Ovary (tissue), 3 donors: ENCODE measurements around the gene DDX25.
"Not testable (repeated sequence)": the region's sequence is repeated elsewhere in the genome, so short reads cannot be mapped to it uniquely, and the experiment has no call there.

Source experiments
- POLR2A ChIP-seq: fragments of 450-650 bp; IDR thresholded peaks from one replicate; pipeline ENCODE4 v1.6.1; 2017; ENCODE audit warnings: antibody characterized with exemption, mild to moderate bottlenecking, moderate library complexity
- TF ChIP-seq, protein P1 (sequence below), 3 donors: fragments of 450-650 bp in 2 of 3; fragments of 200-600 bp in 1 of 3; IDR thresholded peaks; one replicate each; pipeline versions ENCODE4 v1.5.1 to v1.8.0; 2016 to 2022; ENCODE audit warnings: antibody characterized with exemption in 3 of 3, mild to moderate bottlenecking in 1 of 3
- donor health status: DM: no; HTN: no; CAD: no.

DNA sequence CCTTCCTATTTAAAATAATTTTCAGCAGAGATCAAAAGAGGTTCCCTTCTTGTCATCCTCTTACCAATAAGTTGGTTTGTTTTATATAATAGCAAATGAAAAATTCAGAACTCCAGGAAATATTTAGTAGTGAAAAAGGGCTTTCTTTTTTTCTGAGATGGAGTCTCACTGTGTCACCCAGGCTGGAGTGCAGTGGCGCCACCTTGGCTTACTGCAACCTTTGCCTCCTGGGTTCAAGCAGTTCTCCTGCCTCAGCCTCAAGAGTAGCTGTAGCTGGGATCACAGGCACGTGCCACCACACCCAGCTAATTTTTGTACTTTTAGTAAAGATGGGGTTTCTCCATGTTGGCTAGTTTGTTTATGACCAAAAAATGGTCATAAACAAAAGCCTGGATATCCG lies 10.3 kb downstream of the DDX25 start:
- TF ChIP-seq, protein P1, sequence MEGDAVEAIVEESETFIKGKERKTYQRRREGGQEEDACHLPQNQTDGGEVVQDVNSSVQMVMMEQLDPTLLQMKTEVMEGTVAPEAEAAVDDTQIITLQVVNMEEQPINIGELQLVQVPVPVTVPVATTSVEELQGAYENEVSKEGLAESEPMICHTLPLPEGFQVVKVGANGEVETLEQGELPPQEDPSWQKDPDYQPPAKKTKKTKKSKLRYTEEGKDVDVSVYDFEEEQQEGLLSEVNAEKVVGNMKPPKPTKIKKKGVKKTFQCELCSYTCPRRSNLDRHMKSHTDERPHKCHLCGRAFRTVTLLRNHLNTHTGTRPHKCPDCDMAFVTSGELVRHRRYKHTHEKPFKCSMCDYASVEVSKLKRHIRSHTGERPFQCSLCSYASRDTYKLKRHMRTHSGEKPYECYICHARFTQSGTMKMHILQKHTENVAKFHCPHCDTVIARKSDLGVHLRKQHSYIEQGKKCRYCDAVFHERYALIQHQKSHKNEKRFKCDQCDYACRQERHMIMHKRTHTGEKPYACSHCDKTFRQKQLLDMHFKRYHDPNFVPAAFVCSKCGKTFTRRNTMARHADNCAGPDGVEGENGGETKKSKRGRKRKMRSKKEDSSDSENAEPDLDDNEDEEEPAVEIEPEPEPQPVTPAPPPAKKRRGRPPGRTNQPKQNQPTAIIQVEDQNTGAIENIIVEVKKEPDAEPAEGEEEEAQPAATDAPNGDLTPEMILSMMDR (IDR thresholded peaks at IDR 0.05) = not testable (repeated sequence)
- not testable (repeated sequence) for TF ChIP-seq POLR2A
